H1 (cell line): ENCODE results near the gene TRAF3.

Experiments used
- CREB1 ChIP-seq: IDR thresholded peaks from 2 replicates; pipeline ENCODE4 v1.6.1; 2012; ENCODE audit warnings: inconsistent platforms
- EZH2 ChIP-seq: fragments of 200-600 bp; sonication (generic); IDR thresholded peaks from 2 replicates; pipeline ENCODE4 v1.7.1; 2012; ENCODE audit warnings: low read depth, mild to moderate bottlenecking, moderate library complexity, low read length, inconsistent platforms; ENCODE audit not compliant: severe bottlenecking
- KDM5A ChIP-seq: fragments of 200-600 bp; IDR thresholded peaks from 2 replicates; pipeline ENCODE4 v1.7.1; 2012; ENCODE audit warnings: mild to moderate bottlenecking, low read length, inconsistent platforms, mixed read lengths
- RNF2 ChIP-seq: fragments of 200-900, 300-1000 bp; sonication (generic); IDR thresholded peaks from 2 replicates; pipeline ENCODE4 v1.7.1; 2016; ENCODE audit warnings: borderline replicate concordance, low read depth, mild to moderate bottlenecking, antibody characterized with exemption, low read length; ENCODE audit not compliant: poor library complexity, severe bottlenecking; ENCODE audit errors: missing control alignments
- TEAD4 ChIP-seq: IDR thresholded peaks from 2 replicates; pipeline ENCODE4 v1.6.1; 2012; ENCODE audit warnings: low read depth, low read length, inconsistent platforms, mixed read lengths
- TF ChIP-seq, protein P1 (sequence below): IDR thresholded peaks from 2 replicates; pipeline ENCODE4 v1.6.1; 2011; ENCODE audit warnings: low read length, improper control_type of control experiment
- TF ChIP-seq, protein P2 (sequence below), 3 experiments: IDR thresholded peaks; 1 replicate in 2 of 3; 2 replicates in 1 of 3; pipeline versions ENCODE4 v1.5.1 to v1.6.1; 2011; ENCODE audit warnings: low read length in 3 of 3, mild to moderate bottlenecking in 3 of 3, inconsistent platforms in 2 of 3, low read depth in 1 of 3, moderate library complexity in 1 of 3; ENCODE audit not compliant: insufficient read depth in 1 of 3; ENCODE audit errors: control extremely low read depth in 1 of 3

DNA sequence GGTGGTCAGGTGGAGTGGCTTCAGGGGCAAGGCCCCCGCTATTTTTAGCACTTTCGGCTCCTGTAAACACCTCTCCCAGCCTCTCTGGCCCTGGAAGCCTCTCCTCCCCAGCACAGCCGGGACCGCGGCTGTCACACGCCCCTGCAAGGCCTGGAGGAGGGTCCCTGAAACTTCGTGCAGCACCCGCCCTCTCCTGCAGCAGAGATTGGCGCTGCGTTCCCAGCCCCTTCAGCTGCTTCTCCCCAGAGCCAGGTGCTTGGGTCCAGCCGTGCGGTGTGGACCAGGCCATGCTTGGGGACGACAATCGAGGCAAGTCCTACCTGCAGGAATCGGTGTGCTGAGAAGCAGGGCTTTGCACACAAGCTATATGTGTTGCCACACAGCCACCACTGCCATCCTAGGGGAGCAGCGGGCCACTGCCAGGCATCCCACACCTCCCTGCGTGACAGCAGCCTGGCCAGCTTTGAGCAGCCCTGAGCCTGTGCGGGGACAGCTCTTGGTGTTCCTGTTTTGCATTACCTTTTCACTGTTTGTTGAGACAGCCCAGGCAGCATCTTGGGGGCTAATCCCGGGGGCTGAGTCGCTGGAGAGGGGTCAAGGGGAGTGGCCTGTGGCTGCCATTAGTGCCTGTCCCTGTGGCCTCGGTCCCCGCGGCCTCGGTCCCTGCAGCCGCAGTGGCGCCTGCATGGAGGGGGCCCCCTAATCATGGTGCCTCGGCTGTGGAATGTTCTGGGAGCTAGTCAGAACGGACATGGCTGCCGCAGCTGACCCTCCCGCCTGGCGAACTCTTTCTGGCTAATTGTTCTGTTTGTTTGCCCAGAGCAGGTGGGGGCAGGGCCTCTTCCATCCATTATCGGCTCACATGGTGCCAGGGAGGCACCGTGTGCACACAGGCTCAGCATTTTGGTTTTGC, 27.6 kb upstream of the TRAF3 start:
- TF ChIP-seq RNF2 = no peak
- TF ChIP-seq, protein P1, sequence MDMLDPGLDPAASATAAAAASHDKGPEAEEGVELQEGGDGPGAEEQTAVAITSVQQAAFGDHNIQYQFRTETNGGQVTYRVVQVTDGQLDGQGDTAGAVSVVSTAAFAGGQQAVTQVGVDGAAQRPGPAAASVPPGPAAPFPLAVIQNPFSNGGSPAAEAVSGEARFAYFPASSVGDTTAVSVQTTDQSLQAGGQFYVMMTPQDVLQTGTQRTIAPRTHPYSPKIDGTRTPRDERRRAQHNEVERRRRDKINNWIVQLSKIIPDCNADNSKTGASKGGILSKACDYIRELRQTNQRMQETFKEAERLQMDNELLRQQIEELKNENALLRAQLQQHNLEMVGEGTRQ = no peak
- TF ChIP-seq, protein P2, sequence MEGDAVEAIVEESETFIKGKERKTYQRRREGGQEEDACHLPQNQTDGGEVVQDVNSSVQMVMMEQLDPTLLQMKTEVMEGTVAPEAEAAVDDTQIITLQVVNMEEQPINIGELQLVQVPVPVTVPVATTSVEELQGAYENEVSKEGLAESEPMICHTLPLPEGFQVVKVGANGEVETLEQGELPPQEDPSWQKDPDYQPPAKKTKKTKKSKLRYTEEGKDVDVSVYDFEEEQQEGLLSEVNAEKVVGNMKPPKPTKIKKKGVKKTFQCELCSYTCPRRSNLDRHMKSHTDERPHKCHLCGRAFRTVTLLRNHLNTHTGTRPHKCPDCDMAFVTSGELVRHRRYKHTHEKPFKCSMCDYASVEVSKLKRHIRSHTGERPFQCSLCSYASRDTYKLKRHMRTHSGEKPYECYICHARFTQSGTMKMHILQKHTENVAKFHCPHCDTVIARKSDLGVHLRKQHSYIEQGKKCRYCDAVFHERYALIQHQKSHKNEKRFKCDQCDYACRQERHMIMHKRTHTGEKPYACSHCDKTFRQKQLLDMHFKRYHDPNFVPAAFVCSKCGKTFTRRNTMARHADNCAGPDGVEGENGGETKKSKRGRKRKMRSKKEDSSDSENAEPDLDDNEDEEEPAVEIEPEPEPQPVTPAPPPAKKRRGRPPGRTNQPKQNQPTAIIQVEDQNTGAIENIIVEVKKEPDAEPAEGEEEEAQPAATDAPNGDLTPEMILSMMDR (IDR thresholded peaks at IDR 0.05; ENCODE audit: control extremely low read depth in 1 of 3, insufficient read depth in 1 of 3, low read depth in 1 of 3, low read length in 3 of 3) = peak in 1 of 3 experiments; percentile 0; a peak in 1 of 4 replicates
- no peak for TF ChIP-seq EZH2
- no peak for TF ChIP-seq TEAD4
- TF ChIP-seq CREB1 = no peak
- no peak for TF ChIP-seq KDM5A
